H1 (cell line): ENCODE results near the gene TUBB1.

Experiments
- CHD2 ChIP-seq: IDR thresholded peaks from 2 replicates; pipeline ENCODE4 v1.6.1; 2012; ENCODE audit warnings: low read length, improper control_type of control experiment
- CTCF ChIP-seq, 3 experiments: IDR thresholded peaks; 1 replicate in 2 of 3; 2 replicates in 1 of 3; pipeline versions ENCODE4 v1.5.1 to v1.6.1; 2011; ENCODE audit warnings: low read length in 3 of 3, mild to moderate bottlenecking in 3 of 3, inconsistent platforms in 2 of 3, low read depth in 1 of 3, moderate library complexity in 1 of 3; ENCODE audit not compliant: insufficient read depth in 1 of 3; ENCODE audit errors: control extremely low read depth in 1 of 3
- EGR1 ChIP-seq: IDR thresholded peaks from 2 replicates; pipeline ENCODE4 v1.6.1; 2011; ENCODE audit warnings: low read depth, low read length, borderline replicate concordance
- KDM5A ChIP-seq: fragments of 200-600 bp; IDR thresholded peaks from 2 replicates; pipeline ENCODE4 v1.7.1; 2012; ENCODE audit warnings: mild to moderate bottlenecking, low read length, inconsistent platforms, mixed read lengths
- MAX ChIP-seq: IDR thresholded peaks from 2 replicates; pipeline ENCODE4 v1.6.1; 2012; ENCODE audit warnings: inconsistent platforms
- NRF1 ChIP-seq: IDR thresholded peaks from 2 replicates; pipeline ENCODE4 v1.6.1; 2011; ENCODE audit warnings: mild to moderate bottlenecking, low read depth, low read length, improper control_type of control experiment
- PHF8 ChIP-seq: fragments of 200-600 bp; sonication (generic); conservative IDR thresholded peaks from 2 replicates; pipeline ENCODE4 v1.7.1; 2012; ENCODE audit warnings: low read depth, mild to moderate bottlenecking, inconsistent platforms, low read length, moderate library complexity
- RAD21 ChIP-seq, 2 experiments: IDR thresholded peaks in 1 of 2; conservative IDR thresholded peaks in 1 of 2; 2 replicates each; pipeline ENCODE4 v1.6.1; 2011; ENCODE audit warnings: low read depth in 2 of 2, low read length in 2 of 2, improper control_type of control experiment in 1 of 2, inconsistent platforms in 1 of 2, mild to moderate bottlenecking in 1 of 2, moderate library complexity in 1 of 2
- RFX5 ChIP-seq: IDR thresholded peaks from 2 replicates; pipeline ENCODE4 v1.6.1; 2011; ENCODE audit warnings: low read depth, low read length, improper control_type of control experiment, borderline replicate concordance
- SAP30 ChIP-seq: fragments of 300-600 bp; sonication (generic); IDR thresholded peaks from 2 replicates; pipeline ENCODE4 v1.7.1; 2012; ENCODE audit warnings: low read length, moderate library complexity, mild to moderate bottlenecking, inconsistent platforms; ENCODE audit not compliant: insufficient read depth, insufficient replicate concordance
- SRF ChIP-seq: IDR thresholded peaks from 2 replicates; pipeline ENCODE4 v1.6.1; 2011; ENCODE audit warnings: mild to moderate bottlenecking, low read depth, low read length, moderate library complexity
- TF ChIP-seq, protein P1 (sequence below): IDR thresholded peaks from 2 replicates; pipeline ENCODE4 v1.6.1; 2011; ENCODE audit warnings: low read length, improper control_type of control experiment

DNA sequence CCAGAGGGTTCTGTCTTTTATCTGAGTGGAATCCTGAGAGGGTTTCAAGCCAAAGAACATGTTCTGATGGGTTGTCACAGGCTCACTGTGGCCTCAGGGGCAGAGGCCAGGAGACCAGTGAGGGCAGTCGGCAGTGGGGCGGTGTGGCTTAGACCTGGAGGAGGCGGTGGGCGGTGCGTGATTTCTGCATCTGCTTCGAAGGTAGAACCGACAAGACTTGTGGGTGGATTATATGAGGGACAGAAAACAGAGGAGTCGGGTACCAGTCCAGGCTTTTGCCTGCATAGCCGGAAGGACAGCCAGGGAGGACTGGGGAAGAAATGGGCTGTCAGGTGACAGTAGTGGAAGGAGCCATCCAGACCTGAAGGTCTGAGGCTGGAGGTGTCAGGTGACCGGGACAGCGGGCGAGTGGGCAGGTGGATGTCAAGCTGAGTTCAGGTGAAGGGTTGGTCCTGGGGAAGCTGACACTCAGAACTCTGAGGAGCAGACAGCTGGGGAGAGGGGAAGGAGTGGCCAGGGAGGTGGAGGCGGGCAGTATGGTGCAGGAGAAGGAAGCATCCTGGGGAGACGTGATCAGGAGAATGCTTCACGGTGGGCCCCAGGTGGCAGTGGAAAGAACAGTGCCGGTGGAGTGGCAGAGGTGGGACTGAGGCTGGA is 15.3 kb upstream of the TUBB1 start:
- TF ChIP-seq EGR1 (no peak), MAX (no peak), PHF8 (no peak), CTCF (IDR thresholded peaks at IDR 0.05; ENCODE audit: control extremely low read depth in 1 of 3, insufficient read depth in 1 of 3, low read depth in 1 of 3, low read length in 3 of 3) (no peak), KDM5A (no peak), RAD21 (IDR thresholded peaks at IDR 0.05 in 1 of 2, conservative IDR thresholded peaks at IDR 0.05 in 1 of 2; ENCODE audit: low read depth in 2 of 2, low read length in 2 of 2) (no peak), SAP30 (no peak), RFX5 (no peak), SRF (no peak), CHD2 (no peak), NRF1 (no peak)
- TF ChIP-seq, protein P1, sequence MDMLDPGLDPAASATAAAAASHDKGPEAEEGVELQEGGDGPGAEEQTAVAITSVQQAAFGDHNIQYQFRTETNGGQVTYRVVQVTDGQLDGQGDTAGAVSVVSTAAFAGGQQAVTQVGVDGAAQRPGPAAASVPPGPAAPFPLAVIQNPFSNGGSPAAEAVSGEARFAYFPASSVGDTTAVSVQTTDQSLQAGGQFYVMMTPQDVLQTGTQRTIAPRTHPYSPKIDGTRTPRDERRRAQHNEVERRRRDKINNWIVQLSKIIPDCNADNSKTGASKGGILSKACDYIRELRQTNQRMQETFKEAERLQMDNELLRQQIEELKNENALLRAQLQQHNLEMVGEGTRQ, result no peak
